ENCODE results near the gene POLR3A.

- peak; percentile 62 for TF ChIP-seq CTCF (IDR thresholded peaks at IDR 0.05; ENCODE audit: poor library complexity)
- no peak for TF ChIP-seq EZH2phosphoT487 (IDR thresholded peaks at IDR 0.05; ENCODE audit: low read depth, severe bottlenecking, unreplicated experiment)
These were observed 54.8 kb downstream of the POLR3A start for GRCh38 chr10:77974396-77975074.

All from hepatocyte (in vitro differentiated cells).